Esophagus (tissue), 2 donors: Measurements from ENCODE around the gene FBXW4. TPM values are rescaled to one million over a fixed set of nuclear protein-coding genes. Genes with fewer than 3 reads are reported as not detected.

Experiments
- H3K27ac ChIP-seq, 2 donors: one replicate each; pipeline ENCODE4 v1.5.1; 2013; ENCODE audit warnings: low read depth in 2 of 2, mild to moderate bottlenecking in 2 of 2, inconsistent platforms in 1 of 2, low read length in 1 of 2, moderate library complexity in 1 of 2
- H3K27me3 ChIP-seq, 2 donors: one replicate each; pipeline ENCODE4 v1.6.1; 2013; ENCODE audit warnings: low read length in 2 of 2, control low read depth in 1 of 2, mild to moderate bottlenecking in 1 of 2; ENCODE audit not compliant: insufficient read depth in 2 of 2, control insufficient read depth in 1 of 2
- H3K36me3 ChIP-seq, 2 donors: one replicate each; pipeline ENCODE4 v1.6.1; 2013; ENCODE audit warnings: low read length in 1 of 2; ENCODE audit not compliant: control insufficient read depth in 2 of 2, insufficient read depth in 2 of 2
- H3K4me1 ChIP-seq, 2 donors: one replicate each; pipeline ENCODE4 v1.6.1; 2013; ENCODE audit warnings: low read length in 1 of 2; ENCODE audit not compliant: control insufficient read depth in 2 of 2, insufficient read depth in 2 of 2
- H3K4me3 ChIP-seq, 2 donors: one replicate each; pipeline ENCODE4 v1.5.1; 2013; ENCODE audit warnings: low read length in 2 of 2, mild to moderate bottlenecking in 2 of 2, low read depth in 1 of 2, moderate library complexity in 1 of 2
- H3K9me3 ChIP-seq, 2 donors: one replicate each; pipeline ENCODE4 v1.6.1; 2013; ENCODE audit warnings: mild to moderate bottlenecking in 2 of 2, low read depth in 1 of 2, low read length in 1 of 2, moderate library complexity in 1 of 2; ENCODE audit not compliant: control insufficient read depth in 2 of 2, insufficient read depth in 1 of 2
- WGBS, 2 donors: extraction: QIAGEN DNeasy Blood & Tissue Kit; methylation state at CpG; one replicate each; pipeline ENCODE4 v1.1.7; 2013; 5-methylcytosine and 5-hydroxymethylcytosine counted together
- polyA plus RNA-seq, 2 donors: library from polyadenylated mRNA; stranded (reverse); fragments of 200-250 nt; gene quantifications; one replicate each; pipeline ENCODE4 v1.2.3, GENCODE V29; 2013
- donor health status: healthy with polysubstance abuse.
- donor health status: Bipolar disorder and iron deficiency.

FBXW4 gene
- polyA plus RNA-seq, 2 donors, result 27.0 to 31.1 TPM

DNA sequence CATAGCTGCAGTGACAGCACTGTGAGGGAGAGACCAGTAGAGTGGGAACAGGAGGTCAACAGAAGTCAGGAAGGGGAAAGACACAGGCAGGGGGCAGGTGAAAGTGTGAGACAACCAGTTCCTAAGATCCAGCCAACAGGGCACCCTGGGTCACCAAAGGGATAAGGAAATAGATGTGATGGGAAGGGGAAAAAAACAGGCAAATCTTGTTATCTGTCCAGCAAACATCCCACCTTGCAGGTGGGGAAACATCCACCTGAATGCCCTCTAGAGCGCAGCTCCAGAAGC is 64.4 kb downstream of the FBXW4 start:
- H3K4me3 ChIP-seq, result no peak overlapping the region
- no peaks in the 10 kb centered on the region for H3K27me3 ChIP-seq
- no peaks in the 10 kb centered on the region for H3K9me3 ChIP-seq
- H3K4me1 ChIP-seq, result peaks cover 0 to 3% of the 10 kb centered on the region in 2 donors
- no peak overlapping the region for H3K27ac ChIP-seq
- WGBS, 2 donors, result 100% methylated on average over 1 of the region's 1 CpG
- peaks cover 0 to 6% of the 10 kb centered on the region in 2 donors for H3K36me3 ChIP-seq

DNA sequence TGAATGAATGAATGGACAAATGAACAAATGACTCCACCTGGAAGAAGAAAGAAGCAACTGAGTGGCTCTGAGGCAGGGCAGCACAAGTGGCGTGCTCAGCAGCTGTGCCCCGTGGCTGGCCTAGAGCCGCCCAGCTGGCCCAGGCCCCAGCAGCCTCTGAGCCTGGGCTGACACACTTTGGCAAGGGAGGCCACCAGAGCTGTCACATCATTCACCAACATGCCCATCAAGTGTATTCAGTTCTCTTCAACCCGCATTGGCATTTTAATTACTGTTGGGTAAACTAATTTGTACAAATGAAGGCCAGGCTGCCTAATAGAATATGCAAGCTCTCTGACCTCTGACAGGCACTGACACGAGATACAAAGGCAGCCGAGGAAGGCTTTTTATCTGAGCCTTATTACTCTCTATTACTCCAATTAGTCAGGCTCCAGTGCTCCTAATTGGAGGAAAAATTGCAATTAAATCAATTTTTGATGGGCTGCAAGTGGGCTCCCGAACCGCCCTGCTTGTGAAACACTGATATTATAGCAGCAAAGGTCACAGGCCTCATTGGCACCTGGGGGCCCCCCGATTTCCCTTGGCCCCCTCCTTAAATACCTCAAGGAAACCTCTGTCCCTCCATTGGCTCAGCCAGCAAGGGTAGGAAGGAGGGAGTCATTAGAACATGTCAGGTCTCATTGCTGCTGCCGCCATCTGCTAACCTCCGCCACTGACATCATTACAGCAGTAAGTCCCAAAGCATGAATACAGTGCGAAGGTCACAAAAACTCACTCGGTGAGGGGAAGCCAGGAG is 64.9 kb downstream of the FBXW4 start:
- no peaks in the 10 kb centered on the region for H3K27me3 ChIP-seq
- WGBS, 2 donors, result 84 to 86% methylated on average over 13 of the region's 13 CpGs
- peaks cover 0 to 7% of the 10 kb centered on the region in 2 donors for H3K36me3 ChIP-seq
- H3K4me3 ChIP-seq, result no peak overlapping the region
- no peaks in the 10 kb centered on the region for H3K9me3 ChIP-seq
- H3K27ac ChIP-seq, result no peak overlapping the region
- peaks cover 0 to 7% of the 10 kb centered on the region in 2 donors for H3K4me1 ChIP-seq

DNA sequence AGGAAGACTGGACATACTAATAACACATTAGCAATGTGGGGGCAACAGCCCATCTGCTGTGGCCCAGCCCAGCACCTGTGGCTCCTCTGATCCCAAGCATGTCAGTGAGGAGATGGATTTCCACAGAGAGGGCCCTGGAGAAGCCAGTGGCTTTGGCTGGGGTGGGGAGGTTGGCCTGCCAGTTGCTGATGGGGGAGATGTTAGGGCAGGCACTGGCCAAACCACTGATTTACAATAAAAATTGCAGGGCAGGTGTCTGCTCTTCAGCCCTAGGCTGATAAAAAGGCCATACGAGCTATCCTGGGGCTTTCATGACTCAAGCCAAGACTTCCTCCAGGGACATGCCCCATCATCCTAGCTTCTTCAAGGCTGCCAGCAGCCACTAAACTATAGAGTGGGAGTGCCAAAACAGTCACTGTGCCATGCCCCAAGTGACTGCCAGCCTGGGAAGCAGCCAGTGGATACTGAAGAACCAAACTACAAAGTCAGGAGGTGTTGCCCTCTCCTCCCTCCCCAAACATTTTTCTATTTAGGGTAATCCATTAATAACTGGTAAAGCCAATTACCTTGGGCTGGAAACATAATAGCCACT is 69.1 kb downstream of the FBXW4 start:
- 48 to 59% methylated on average over 1 of the region's 1 CpG for WGBS, 2 donors
- no peaks in the 10 kb centered on the region for H3K27me3 ChIP-seq
- H3K27ac ChIP-seq, result no peak overlapping the region
- H3K4me1 ChIP-seq, result peaks cover 3 to 11% of the 10 kb centered on the region in 2 donors
- no peaks in the 10 kb centered on the region for H3K9me3 ChIP-seq
- H3K4me3 ChIP-seq, result no peak overlapping the region
- H3K36me3 ChIP-seq, result peaks cover 3 to 11% of the 10 kb centered on the region in 2 donors

DNA sequence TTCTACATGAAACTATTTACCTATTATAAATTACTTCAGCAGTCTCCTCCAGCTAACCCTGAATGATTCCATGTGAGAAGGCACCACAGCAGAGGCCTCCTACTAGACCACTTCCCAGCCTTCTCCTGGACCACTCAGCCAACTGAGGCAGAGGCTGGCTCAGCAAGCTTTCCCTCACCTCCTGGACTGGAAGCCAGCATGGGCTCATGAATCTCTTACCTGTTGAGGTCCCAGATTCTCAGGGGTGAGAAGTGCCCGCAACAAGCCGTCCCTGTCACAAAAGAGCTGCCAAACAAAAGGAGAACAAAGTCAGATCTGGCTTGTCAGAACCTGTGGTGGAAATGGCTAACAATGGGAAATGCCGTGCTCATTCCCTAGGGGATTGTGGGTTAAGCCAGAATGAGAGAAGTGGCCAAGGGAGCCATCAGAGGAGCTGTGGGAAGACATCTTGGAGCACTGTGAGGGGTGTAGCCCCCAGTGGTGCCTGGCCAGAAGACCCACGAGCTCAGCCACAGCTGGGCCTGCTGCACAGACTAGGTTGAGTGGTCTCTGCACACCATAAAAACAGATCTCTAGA is 70.4 kb downstream of the FBXW4 start:
- peaks cover 3 to 7% of the 10 kb centered on the region in 2 donors for H3K36me3 ChIP-seq
- 49 to 64% methylated on average over 4 of the region's 4 CpGs for WGBS, 2 donors
- H3K9me3 ChIP-seq, result no peaks in the 10 kb centered on the region
- H3K27me3 ChIP-seq, result no peaks in the 10 kb centered on the region
- H3K27ac ChIP-seq, result no peak overlapping the region
- H3K4me3 ChIP-seq, result no peak overlapping the region
- H3K4me1 ChIP-seq, result peaks cover 3 to 12% of the 10 kb centered on the region in 2 donors

DNA sequence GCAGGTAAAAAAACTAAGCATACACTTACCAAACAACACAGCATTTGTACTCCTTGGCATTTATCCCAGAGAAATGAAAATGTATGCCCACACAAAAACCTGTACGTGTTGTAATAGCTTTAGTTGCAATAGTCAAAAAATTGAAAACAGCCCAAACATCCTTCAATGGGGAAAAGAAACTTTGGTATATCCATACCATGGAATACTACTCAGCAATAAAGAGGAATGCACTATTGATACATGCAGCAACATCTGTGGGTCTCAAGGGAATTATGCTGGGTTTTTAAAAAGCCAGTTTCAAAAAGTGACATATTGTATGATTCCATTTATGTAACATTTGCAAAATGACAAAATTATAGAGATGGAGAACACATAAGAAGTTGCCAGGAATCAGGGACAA is 71.4 kb downstream of the FBXW4 start:
- H3K4me3 ChIP-seq, result no peak overlapping the region
- no peaks in the 10 kb centered on the region for H3K9me3 ChIP-seq
- peaks cover 3 to 13% of the 10 kb centered on the region in 2 donors for H3K4me1 ChIP-seq
- H3K27me3 ChIP-seq, result no peaks in the 10 kb centered on the region
- 72 to 74% methylated on average over 1 of the region's 1 CpG for WGBS, 2 donors
- no peak overlapping the region for H3K27ac ChIP-seq
- H3K36me3 ChIP-seq, result peaks cover 3 to 14% of the 10 kb centered on the region in 2 donors

DNA sequence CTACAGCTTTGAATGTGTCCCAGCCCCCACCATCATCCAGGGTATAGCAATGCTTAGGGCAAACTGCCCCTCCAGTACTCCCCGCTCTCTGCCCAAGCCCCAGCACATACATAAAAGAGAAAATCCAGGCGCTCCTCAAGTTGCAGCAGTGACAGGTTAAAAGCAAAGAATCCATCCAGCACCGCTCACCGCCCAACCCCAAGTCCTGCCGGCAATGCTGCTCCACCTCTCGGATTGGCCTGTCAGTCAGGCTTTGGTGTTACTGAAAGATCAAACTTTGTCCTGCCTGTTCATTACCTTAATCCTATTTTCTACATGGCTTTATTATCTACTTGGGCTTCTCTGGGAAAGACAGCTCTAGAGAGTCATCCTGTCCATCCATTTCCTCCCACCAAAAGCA is 75.0 kb downstream of the FBXW4 start:
- Histone ChIP-seq H3K9me3 (peaks cover 0 to 2% of the 10 kb centered on the region in 2 donors), H3K36me3 (peaks cover 10 to 25% of the 10 kb centered on the region in 2 donors), H3K27ac (no peak overlapping the region), H3K4me1 (peaks cover 3 to 5% of the 10 kb centered on the region in 2 donors), H3K4me3 (no peak overlapping the region), H3K27me3 (no peaks in the 10 kb centered on the region)
- 96 to 97% methylated on average over 6 of the region's 6 CpGs for WGBS, 2 donors

DNA sequence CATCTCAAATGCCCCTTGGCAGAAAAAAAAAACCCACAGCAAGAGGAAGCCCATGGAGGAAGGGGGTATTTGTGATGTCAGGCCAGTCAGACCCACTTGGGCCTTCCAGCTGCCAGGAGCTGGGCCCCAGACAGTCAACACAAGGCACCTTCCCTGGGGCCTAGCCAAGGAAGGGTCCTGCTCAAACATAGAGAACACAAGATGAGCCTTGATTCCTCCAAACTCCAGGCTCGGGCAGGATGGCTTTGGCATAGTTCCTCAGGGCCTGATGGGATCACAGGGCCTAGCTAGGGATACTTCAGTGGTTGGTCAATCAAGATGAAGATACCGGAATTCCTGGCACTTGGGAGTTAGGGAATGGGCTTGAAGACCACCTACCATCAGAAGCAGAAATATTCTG is 76.1 kb downstream of the FBXW4 start:
- peaks cover 0 to 2% of the 10 kb centered on the region in 2 donors for H3K4me1 ChIP-seq
- peaks cover 0 to 2% of the 10 kb centered on the region in 2 donors for H3K9me3 ChIP-seq
- 89 to 91% methylated on average over 2 of the region's 2 CpGs for WGBS, 2 donors
- H3K4me3 ChIP-seq, result no peak overlapping the region
- H3K36me3 ChIP-seq, result peaks cover 10 to 23% of the 10 kb centered on the region in 2 donors
- H3K27me3 ChIP-seq, result no peaks in the 10 kb centered on the region
- H3K27ac ChIP-seq, result no peak overlapping the region

DNA sequence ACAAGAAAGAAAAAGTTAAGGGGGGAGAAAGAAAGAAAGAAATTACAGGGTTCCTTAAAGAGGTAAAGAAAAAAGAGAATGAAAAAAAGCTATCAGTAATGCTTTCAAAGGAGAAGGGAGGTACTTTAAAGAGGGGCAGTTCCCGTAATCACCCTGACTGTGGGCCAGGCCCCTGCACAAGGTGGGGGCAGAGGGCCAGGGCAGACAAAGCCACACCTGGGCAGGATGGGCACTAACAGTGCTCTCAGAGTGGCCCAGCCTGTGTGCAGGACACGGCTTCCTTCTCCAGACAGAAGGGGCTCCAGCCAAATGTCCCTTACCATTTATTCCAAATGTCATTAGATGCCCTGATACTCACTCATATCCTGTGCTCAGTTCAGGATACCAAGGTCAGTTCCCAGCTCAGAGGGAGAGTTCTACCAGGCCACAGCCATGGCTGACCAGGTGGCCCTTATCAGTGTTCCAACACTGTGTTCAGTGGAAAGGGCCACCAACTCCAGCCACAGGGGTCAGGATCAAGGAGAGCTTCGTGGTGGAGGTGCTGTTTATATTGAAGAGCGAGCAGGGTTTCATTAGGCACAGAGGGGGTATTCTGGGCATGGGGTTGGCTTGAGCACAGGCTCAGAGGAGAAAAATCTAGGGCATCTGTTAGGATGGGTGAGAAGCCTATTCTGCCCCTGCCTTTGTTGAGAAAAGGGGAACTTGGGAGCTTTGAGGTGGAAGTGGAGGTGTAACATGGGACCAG is 77.0 kb downstream of the FBXW4 start:
- Histone ChIP-seq H3K4me1 (peaks cover 0 to 2% of the 10 kb centered on the region in 2 donors), H3K27ac (no peak overlapping the region), H3K4me3 (no peak overlapping the region), H3K27me3 (no peaks in the 10 kb centered on the region), H3K9me3 (peaks cover 0 to 2% of the 10 kb centered on the region in 2 donors), H3K36me3 (peaks cover 10 to 28% of the 10 kb centered on the region in 2 donors)
- WGBS, 2 donors, result 86 to 92% methylated on average over 4 of the region's 4 CpGs

DNA sequence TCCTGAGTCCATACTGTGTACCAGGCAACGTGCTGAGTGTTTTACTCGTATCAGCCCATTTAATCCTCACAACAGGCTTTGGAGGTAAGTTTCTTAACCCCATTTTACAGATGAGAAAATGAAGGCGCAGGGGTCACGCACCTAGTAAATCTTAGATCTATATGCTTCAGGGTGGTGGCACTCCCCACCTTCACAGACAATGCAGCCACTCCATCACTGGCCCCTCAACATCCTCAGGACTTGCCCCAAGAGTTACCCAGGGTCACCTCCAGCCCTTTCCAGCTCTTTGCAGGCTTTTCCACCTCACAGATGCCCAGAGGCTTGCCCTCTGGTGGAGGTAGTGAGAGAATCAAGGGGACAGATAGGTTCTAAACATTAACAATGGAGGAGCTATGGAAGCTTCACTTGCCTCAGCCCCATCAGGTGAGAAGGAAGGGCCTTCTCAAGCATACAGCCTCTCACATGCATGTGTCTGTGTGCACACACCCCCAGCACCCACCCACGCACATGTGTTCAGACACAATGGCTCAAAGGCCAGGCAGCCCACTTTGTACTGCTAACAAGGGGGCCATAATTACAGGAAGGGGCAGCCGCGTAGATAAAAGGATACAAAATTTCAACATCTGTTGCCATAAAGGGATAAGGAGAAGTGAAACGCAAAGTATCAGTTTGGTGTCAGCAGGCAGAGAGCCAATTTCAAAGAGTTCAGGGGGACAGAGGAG is 77.7 kb downstream of the FBXW4 start:
- Histone ChIP-seq H3K4me1 (peaks cover 0 to 2% of the 10 kb centered on the region in 2 donors), H3K36me3 (peaks cover 10 to 31% of the 10 kb centered on the region in 2 donors), H3K27ac (no peak overlapping the region), H3K4me3 (no peak overlapping the region), H3K9me3 (peaks cover 0 to 2% of the 10 kb centered on the region in 2 donors), H3K27me3 (no peaks in the 10 kb centered on the region)
- WGBS, 2 donors, result 87 to 90% methylated on average over 8 of the region's 8 CpGs
